Bronchial epithelial cell (primary cell): ENCODE data around the gene LAIR1. TPM values are rescaled to one million over a fixed set of nuclear protein-coding genes. Genes with fewer than 3 reads are reported as not detected.

Experiments
- DNase-seq: peaks from one replicate; pipeline ENCODE4 v3.0.0-alpha.2; 2010; ENCODE audit warnings: low read depth
- FAIRE-seq: peaks from 2 replicates; lab custom pipeline; 2011; peaks lifted over from hg19 to GRCh38; lab: Jason Lieb, UNC
- H3K27me3 ChIP-seq: 2 replicates; pipeline ENCODE4 v1.5.1; 2011; ENCODE audit warnings: low read length; ENCODE audit not compliant: control insufficient read depth, insufficient read depth
- H3K36me3 ChIP-seq: 2 replicates; pipeline ENCODE4 v1.5.1; 2011; ENCODE audit warnings: low read length; ENCODE audit not compliant: control insufficient read depth, insufficient read depth
- H3K4me3 ChIP-seq: 2 replicates; pipeline ENCODE4 v1.5.1; 2011; ENCODE audit warnings: mild to moderate bottlenecking, low read depth, low read length, control low read depth
- total RNA-seq: library from RNA; depleted of rRNA; stranded (reverse); fragments of >200 nt; gene quantifications from 2 replicates; pipeline ENCODE4 v1.2.1, GENCODE V29; 2014
- TF ChIP-seq, protein P1 (sequence below): IDR thresholded peaks from 2 replicates; pipeline ENCODE4 v1.5.1; 2011; ENCODE audit warnings: mild to moderate bottlenecking, moderate library complexity, low read length, control low read depth, inconsistent platforms; ENCODE audit not compliant: insufficient read depth, severe bottlenecking

Gene LAIR1
- total RNA-seq, 1 donor from 2014 or later, result not detected

DNA sequence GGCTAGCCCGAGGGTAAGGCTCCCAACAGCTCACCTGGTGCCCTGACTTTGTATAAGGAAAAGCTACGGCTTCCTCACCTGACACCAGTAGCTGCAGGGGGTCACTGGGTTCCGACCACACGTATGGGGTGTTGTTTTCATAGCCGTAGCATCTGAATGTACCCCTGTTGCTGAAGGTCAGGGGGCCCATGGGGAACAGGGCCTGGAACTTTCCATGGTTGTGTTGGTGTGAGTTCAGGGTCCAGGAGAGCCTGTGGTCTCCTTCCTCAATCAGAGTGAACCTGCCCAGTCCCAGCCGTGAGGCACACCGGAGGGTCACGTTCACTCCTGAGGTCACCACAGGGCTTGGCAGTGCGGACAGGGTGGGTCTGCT lies 26.9 kb downstream of the LAIR1 start:
- DNase-seq (no peak), FAIRE-seq (no peak)
- TF ChIP-seq, protein P1, sequence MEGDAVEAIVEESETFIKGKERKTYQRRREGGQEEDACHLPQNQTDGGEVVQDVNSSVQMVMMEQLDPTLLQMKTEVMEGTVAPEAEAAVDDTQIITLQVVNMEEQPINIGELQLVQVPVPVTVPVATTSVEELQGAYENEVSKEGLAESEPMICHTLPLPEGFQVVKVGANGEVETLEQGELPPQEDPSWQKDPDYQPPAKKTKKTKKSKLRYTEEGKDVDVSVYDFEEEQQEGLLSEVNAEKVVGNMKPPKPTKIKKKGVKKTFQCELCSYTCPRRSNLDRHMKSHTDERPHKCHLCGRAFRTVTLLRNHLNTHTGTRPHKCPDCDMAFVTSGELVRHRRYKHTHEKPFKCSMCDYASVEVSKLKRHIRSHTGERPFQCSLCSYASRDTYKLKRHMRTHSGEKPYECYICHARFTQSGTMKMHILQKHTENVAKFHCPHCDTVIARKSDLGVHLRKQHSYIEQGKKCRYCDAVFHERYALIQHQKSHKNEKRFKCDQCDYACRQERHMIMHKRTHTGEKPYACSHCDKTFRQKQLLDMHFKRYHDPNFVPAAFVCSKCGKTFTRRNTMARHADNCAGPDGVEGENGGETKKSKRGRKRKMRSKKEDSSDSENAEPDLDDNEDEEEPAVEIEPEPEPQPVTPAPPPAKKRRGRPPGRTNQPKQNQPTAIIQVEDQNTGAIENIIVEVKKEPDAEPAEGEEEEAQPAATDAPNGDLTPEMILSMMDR, result no peak
- no peaks in the 10 kb centered on the region for H3K36me3 ChIP-seq
- no peak overlapping the region for H3K4me3 ChIP-seq
- H3K27me3 ChIP-seq, result no peaks in the 10 kb centered on the region

GRCh38 chr19:54336893-54337857 lies 27.6 kb downstream of the LAIR1 start:
- no peaks in the 10 kb centered on the region for H3K27me3 ChIP-seq
- no peak overlapping the region for H3K4me3 ChIP-seq
- TF ChIP-seq, protein P1, result no peak
- DNase-seq (no peak), FAIRE-seq (no peak)
- H3K36me3 ChIP-seq, result no peaks in the 10 kb centered on the region

DNA sequence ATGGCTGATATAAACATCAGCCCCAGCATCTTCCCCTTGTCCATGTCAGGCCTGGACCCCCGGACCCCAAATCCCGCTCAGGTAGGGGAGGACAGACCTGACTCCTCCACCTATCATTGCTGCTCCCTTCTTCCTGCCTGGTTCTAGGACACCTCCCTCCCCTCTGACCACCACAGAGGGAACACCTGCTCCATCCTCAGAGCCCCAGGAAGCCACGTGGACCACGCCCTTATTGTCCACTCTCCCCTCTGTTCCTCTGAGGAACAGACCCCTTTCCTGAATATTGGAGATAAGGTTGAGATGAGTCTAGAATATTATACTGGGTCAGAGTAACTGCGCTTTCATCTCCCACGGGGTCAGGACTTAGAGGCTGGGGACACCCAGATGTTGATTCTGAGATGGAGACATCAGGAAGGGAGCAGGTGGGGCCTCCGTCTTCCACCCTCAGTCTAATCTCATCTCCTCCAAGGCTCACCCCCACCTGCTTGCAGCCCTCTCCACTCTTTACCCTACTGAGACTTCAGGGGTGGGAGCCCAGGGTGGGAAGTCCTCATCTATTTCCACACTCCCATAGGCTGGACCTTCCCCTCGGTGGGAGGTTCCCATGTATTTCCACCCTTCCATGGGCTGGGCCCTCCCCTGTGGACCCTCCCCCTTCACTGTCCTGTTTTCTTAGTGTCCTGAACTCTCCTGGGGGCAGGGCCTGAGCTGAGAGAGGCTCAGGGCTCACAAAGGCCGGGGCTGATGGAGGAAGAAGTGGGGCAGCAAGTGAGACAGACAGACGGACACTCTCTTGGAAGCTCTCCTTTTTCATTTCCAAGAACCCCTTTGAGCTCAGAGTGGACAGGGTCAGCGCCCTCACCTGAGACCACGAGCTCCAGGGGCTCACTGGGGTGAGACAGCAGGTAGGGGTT lies 28.5 kb downstream of the LAIR1 start:
- no peak for FAIRE-seq
- H3K27me3 ChIP-seq, result no peaks in the 10 kb centered on the region

DNA sequence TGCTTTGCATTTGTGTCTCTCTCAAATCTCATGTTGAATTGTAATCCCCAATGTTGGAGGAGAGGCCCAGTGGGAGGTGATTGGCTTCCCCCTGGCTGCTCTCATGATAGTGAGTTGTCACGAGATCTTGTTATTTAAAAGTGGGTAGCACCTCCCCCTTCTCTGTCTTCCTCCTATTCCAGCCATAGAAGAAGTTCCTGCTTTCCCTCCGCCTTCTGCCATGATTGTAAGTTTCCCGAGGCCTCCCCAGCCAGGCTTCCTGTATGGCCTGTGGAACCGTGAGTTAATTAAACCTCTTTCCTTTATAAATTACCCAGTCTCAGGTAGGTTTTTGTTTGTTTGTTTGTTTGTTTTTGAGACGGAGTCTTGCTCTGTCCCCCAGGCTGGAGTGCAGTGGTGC lies 29.6 kb downstream of the LAIR1 start:
- no peak overlapping the region for H3K4me3 ChIP-seq
- FAIRE-seq (no peak), DNase-seq (no peak)
- no peaks in the 10 kb centered on the region for H3K27me3 ChIP-seq
- H3K36me3 ChIP-seq, result no peaks in the 10 kb centered on the region
- TF ChIP-seq, protein P1, result no peak

More for the DNA sequence above, 28.5 kb downstream of the LAIR1 start:
- H3K36me3 ChIP-seq, result no peaks in the 10 kb centered on the region
- TF ChIP-seq, protein P1, result no peak
- DNase-seq, result no peak
- H3K4me3 ChIP-seq, result no peak overlapping the region

DNA sequence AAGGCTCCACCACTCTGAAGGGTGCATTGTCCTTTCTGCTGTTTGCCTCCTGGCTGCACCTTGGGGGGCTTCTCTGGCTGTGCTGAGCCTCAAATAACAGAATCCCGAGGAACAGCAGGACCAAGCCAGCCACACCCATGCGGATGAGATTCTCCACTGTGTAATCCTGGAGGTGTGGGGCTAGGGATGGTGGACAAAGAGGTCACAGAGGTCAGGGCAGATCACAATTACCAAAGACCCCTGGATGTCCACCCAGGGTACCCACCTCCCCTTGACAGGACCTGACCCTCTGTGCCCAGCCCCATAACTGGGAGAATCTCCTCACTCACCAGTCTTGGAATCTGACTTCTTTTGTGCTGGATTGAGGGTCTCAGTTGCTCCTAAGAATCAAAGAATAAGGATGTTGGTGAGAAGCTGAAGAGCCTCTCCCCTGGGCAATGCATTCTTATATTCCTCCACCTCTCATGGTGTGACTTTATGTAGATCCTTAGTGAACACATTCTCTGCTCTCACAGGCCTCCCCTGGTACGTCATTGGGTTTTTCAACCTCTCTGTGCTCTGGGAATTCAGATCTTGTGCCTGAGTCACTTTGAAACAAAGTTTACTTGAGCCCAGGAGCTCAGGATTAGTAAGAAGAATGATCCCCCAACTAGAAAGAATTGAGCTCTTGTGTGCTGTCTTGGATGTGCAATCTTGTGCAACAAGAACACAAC lies 31.0 kb downstream of the LAIR1 start:
- Histone ChIP-seq H3K36me3 (no peaks in the 10 kb centered on the region), H3K27me3 (no peaks in the 10 kb centered on the region), H3K4me3 (no peak overlapping the region)
- TF ChIP-seq, protein P1, result no peak
- DNase-seq (no peak), FAIRE-seq (no peak)
